ENCODE results near the gene FYTTD1. TPM values are rescaled to one million over a fixed set of nuclear protein-coding genes. Genes with fewer than 3 reads are reported as not detected.

The FYTTD1 gene
- total RNA-seq, 4 donors from 2014 or later = 18.3 to 94.6 (median 33.6) TPM

- Histone ChIP-seq H3K4me3 (no peak overlapping the region), H3K4me1 (peaks cover 0 to 16% (median 5%) of the 10 kb centered on the region in 4 donors), H3K36me3 (no peaks in the 10 kb centered on the region), H3K27ac (no peak overlapping the region), H3K27me3 (no peaks in the 10 kb centered on the region), H3K9me3 (no peaks in the 10 kb centered on the region)
- WGBS, 2 donors (ENCODE audit: low coverage in 1 of 2) = 92 to 93% methylated on average over 3 to 4 of the region's 4 CpGs
- intact Hi-C loops (cut with DNase I; ENCODE audit: low total_unique reads) (no loop called here), in situ Hi-C loops (cut with MboI; ENCODE audit: low pct_ligation_motif_present in 1 of 4, low pct_unique_long_range_greater_than_20kb in 1 of 4, low sequenced_read_pairs in 3 of 4) (no loop called here)
- DNase-seq = no peak
- TF ChIP-seq CTCF (IDR thresholded peaks at IDR 0.05) (no peak), POLR2AphosphoS5 (IDR thresholded peaks at IDR 0.05) (no peak), EP300 (IDR thresholded peaks at IDR 0.05; ENCODE audit: low read depth) (no peak), POLR2A (IDR thresholded peaks at IDR 0.05) (no peak)
Observed at GRCh38 chr3:197814372-197814771, 64.7 kb downstream of the FYTTD1 start.

GRCh38 chr3:197820550-197821335 is 71.1 kb downstream of the FYTTD1 start:
- Histone ChIP-seq H3K4me1 (peaks cover 0 to 26% (median 7%) of the 10 kb centered on the region in 4 donors), H3K9me3 (no peaks in the 10 kb centered on the region), H3K27ac (no peak overlapping the region), H3K27me3 (no peaks in the 10 kb centered on the region), H3K4me3 (no peak overlapping the region), H3K36me3 (peaks cover 0 to 8% (median 0%) of the 10 kb centered on the region in 4 donors)
- in situ Hi-C loops (cut with MboI; ENCODE audit: low pct_ligation_motif_present in 1 of 4, low pct_unique_long_range_greater_than_20kb in 1 of 4, low sequenced_read_pairs in 3 of 4) = no loop called here
- 64 to 66% methylated on average over 5 to 8 of the region's 8 CpGs for WGBS, 2 donors (ENCODE audit: low coverage in 1 of 2)
- DNase-seq = no peak
- intact Hi-C loops (cut with DNase I; ENCODE audit: low total_unique reads) = no loop called here
- no peak for TF ChIP-seq EP300 (IDR thresholded peaks at IDR 0.05; ENCODE audit: low read depth)
- no peak for TF ChIP-seq CTCF (IDR thresholded peaks at IDR 0.05)
- TF ChIP-seq POLR2AphosphoS5 (IDR thresholded peaks at IDR 0.05) = no peak
- TF ChIP-seq POLR2A (IDR thresholded peaks at IDR 0.05) = no peak

GRCh38 chr3:197829397-197830045 is 79.8 kb downstream of the FYTTD1 start:
- Histone ChIP-seq H3K27me3 (no peaks in the 10 kb centered on the region), H3K4me3 (no peak overlapping the region), H3K36me3 (peaks cover 0 to 56% (median 21%) of the 10 kb centered on the region in 4 donors), H3K4me1 (peaks cover 0 to 12% (median 5%) of the 10 kb centered on the region in 4 donors), H3K27ac (peak overlapping the region in 3 of 4 donors; percentile 15 to 38 (median 27)), H3K9me3 (no peaks in the 10 kb centered on the region)
- no peak for TF ChIP-seq EP300 (IDR thresholded peaks at IDR 0.05; ENCODE audit: low read depth)
- no peak for TF ChIP-seq CTCF (IDR thresholded peaks at IDR 0.05)
- no peak for TF ChIP-seq POLR2A (IDR thresholded peaks at IDR 0.05)
- TF ChIP-seq POLR2AphosphoS5 (IDR thresholded peaks at IDR 0.05) = no peak
- in situ Hi-C loops (cut with MboI; ENCODE audit: low pct_ligation_motif_present in 1 of 4, low pct_unique_long_range_greater_than_20kb in 1 of 4, low sequenced_read_pairs in 3 of 4) = no loop called here
- 42 to 63% methylated on average over 2 to 3 of the region's 3 CpGs for WGBS, 2 donors (ENCODE audit: low coverage in 1 of 2)
- intact Hi-C loops (cut with DNase I; ENCODE audit: low total_unique reads) = no loop called here
- no peak for DNase-seq

GRCh38 chr3:197830308-197830966 is 80.8 kb downstream of the FYTTD1 start:
- no peak overlapping the region for H3K4me3 ChIP-seq
- TF ChIP-seq CTCF (IDR thresholded peaks at IDR 0.05) = no peak
- no peak for TF ChIP-seq EP300 (IDR thresholded peaks at IDR 0.05; ENCODE audit: low read depth)
- no peak for TF ChIP-seq POLR2AphosphoS5 (IDR thresholded peaks at IDR 0.05)
- no peak for TF ChIP-seq POLR2A (IDR thresholded peaks at IDR 0.05)
- peaks cover 0 to 6% (median 0%) of the 10 kb centered on the region in 4 donors for H3K4me1 ChIP-seq
- in situ Hi-C loops (cut with MboI; ENCODE audit: low pct_ligation_motif_present in 1 of 4, low pct_unique_long_range_greater_than_20kb in 1 of 4, low sequenced_read_pairs in 3 of 4) = no loop called here
- no peak for DNase-seq
- H3K27ac ChIP-seq = no peak overlapping the region
- 76 to 79% methylated on average over 5 to 6 of the region's 6 CpGs for WGBS, 2 donors (ENCODE audit: low coverage in 1 of 2)
- no peaks in the 10 kb centered on the region for H3K27me3 ChIP-seq
- intact Hi-C loops (cut with DNase I; ENCODE audit: low total_unique reads) = no loop called here
- H3K9me3 ChIP-seq = no peaks in the 10 kb centered on the region
- peaks cover 0 to 61% (median 24%) of the 10 kb centered on the region in 4 donors for H3K36me3 ChIP-seq
